Subcutaneous abdominal adipose tissue (tissue), 5 donors: ENCODE results near the gene KIAA1958.
"Not testable (repeated sequence)": the region's sequence is repeated elsewhere in the genome, so short reads cannot be mapped to it uniquely, and the experiment has no call there.

ENCODE experiments used
- H3K27ac ChIP-seq: one replicate; pipeline ENCODE4 v1.7.0; 2013; ENCODE audit warnings: low read depth, mild to moderate bottlenecking, inconsistent platforms, low read length, moderate library complexity
- H3K27me3 ChIP-seq, 5 donors: one replicate each; pipeline ENCODE4 v1.7.0; 2013; ENCODE audit warnings: low read length in 5 of 5, inconsistent platforms in 1 of 5; ENCODE audit not compliant: control insufficient read depth in 5 of 5, insufficient read depth in 4 of 5
- H3K36me3 ChIP-seq, 5 donors: one replicate each; pipeline ENCODE4 v1.7.0; 2013; ENCODE audit warnings: low read length in 5 of 5; ENCODE audit not compliant: control insufficient read depth in 5 of 5, insufficient read depth in 5 of 5
- H3K4me1 ChIP-seq, 5 donors: one replicate each; pipeline ENCODE4 v1.7.0; 2013; ENCODE audit warnings: low read length in 5 of 5, mild to moderate bottlenecking in 3 of 5, moderate library complexity in 1 of 5; ENCODE audit not compliant: control insufficient read depth in 5 of 5, insufficient read depth in 5 of 5
- H3K4me3 ChIP-seq, 5 donors: one replicate each; pipeline ENCODE4 v1.7.0; 2013; ENCODE audit warnings: low read length in 5 of 5, low read depth in 1 of 5
- H3K9ac ChIP-seq, 5 donors: one replicate each; pipeline ENCODE4 v1.7.0; 2013; ENCODE audit warnings: low read length in 5 of 5, mild to moderate bottlenecking in 4 of 5, moderate library complexity in 3 of 5
- H3K9me3 ChIP-seq, 5 donors: one replicate each; pipeline ENCODE4 v1.7.0; 2013; ENCODE audit warnings: low read length in 5 of 5; ENCODE audit not compliant: control insufficient read depth in 5 of 5
- donor health status: healthy.
- donor health status: healthy.
- donor health status: healthy.
- donor health status: healthy.
- donor health status: healthy.

Gene KIAA1958

DNA sequence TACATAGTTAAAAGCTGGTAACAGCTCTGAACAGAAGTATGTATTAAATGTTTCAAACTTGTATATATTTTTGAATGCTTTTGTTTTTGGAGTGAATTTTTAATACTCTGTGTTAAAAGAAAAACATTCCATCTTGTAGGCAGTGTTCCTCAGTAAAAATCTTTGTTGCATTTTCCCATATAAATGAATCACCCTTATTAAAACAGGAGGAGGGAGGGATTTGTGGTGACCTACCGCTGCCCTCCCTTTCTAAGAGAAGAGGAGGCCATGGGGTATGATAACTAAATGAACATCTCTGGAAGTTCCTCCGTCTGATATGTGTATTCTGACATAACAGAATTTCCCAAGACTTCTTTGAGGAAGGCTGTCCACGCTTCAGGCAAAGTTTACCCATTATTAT is 177.9 kb downstream of the KIAA1958 start:
- no peak overlapping the region for H3K27ac ChIP-seq
- peaks cover 0 to 3% (median 0%) of the 10 kb centered on the region in 5 donors for H3K4me1 ChIP-seq
- no peak overlapping the region for H3K9ac ChIP-seq
- H3K9me3 ChIP-seq = no peaks in the 10 kb centered on the region
- peaks cover 0 to 4% (median 2%) of the 10 kb centered on the region in 5 donors for H3K36me3 ChIP-seq
- H3K4me3 ChIP-seq = no peak overlapping the region
- H3K27me3 ChIP-seq = no peaks in the 10 kb centered on the region

DNA sequence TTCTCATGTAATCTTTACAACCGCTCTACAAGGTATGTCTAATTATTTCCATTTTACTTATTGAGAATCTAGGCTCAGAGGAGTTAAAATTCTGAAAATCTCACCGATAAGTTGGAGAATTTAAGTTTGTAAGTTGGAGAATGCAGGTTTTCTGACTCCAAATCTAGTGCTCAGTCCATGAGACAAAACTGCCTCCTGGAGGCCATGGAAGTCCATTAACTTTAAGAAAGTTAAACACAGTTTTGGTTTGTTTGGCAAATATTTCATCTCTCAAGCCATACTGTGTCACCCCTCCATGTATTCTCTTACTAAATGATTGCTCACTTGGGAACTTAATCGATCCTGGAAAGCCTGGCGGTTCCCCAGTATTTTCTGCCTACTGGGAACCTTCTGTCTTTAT is 178.7 kb downstream of the KIAA1958 start:
- no peak overlapping the region for H3K27ac ChIP-seq
- H3K36me3 ChIP-seq = no peaks in the 10 kb centered on the region
- H3K4me3 ChIP-seq = no peak overlapping the region
- no peaks in the 10 kb centered on the region for H3K9me3 ChIP-seq
- no peak overlapping the region for H3K9ac ChIP-seq
- peaks cover 0 to 6% (median 0%) of the 10 kb centered on the region in 5 donors for H3K4me1 ChIP-seq
- H3K27me3 ChIP-seq = no peaks in the 10 kb centered on the region

DNA sequence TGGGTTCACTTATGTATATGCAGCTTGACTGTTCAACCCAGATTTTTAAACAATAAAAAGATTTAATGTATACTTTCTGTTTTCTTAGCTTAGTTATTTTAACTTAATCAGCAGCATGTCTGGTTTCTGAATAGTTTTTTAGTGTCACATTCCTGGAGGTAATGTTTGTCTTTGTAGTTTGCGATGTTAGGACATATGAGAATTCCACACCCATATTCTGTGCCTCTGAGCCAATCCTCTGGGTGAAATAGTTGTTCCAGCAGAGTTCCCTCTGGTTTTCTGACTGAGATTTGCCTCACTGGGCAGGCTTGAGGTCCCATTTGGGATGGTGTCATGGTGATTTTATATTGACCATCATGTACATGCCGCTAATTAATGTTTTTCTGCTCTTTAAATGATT is 182.7 kb downstream of the KIAA1958 start:
- Histone ChIP-seq H3K9me3 (no peaks in the 10 kb centered on the region), H3K36me3 (no peaks in the 10 kb centered on the region), H3K4me1 (peaks cover 0 to 18% (median 0%) of the 10 kb centered on the region in 5 donors), H3K9ac (no peak overlapping the region), H3K4me3 (no peak overlapping the region), H3K27ac (no peak overlapping the region), H3K27me3 (no peaks in the 10 kb centered on the region)

DNA sequence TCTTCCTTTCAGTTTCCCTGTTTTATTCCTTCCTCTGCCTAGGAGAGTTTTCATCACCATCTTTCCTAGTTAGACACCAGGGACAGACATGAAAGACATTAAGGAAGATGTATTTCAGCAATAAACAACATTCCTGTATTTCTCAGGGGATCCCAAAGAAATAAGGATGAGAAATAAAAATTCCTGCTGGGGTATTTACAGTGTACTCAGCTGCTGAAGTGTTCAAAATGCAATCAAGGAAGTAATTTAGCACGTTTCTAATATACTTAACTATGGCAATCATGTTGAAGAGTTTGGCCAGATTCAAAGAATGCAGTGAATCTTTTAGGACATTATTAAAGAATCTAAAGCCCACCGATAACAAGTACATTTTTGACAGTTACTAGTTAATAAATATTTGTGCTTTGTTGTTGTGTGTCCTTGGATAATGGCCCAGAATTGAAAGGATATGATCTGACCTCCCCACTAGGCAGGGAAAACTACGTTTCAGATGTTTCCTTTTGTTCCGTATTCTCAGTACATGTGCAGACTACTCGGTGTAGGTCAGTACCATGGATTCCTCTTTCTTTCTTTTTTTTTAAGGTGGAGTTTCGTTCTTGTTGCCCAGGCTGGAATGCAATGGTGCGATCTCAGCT is 184.5 kb downstream of the KIAA1958 start:
- Histone ChIP-seq H3K4me3 (peak overlapping the region in 1 of 5 donors; percentile 53), H3K27me3 (no peaks in the 10 kb centered on the region), H3K4me1 (peaks cover 0 to 16% (median 0%) of the 10 kb centered on the region in 5 donors), H3K27ac (no peak overlapping the region), H3K36me3 (no peaks in the 10 kb centered on the region), H3K9me3 (no peaks in the 10 kb centered on the region), H3K9ac (no peak overlapping the region)

DNA sequence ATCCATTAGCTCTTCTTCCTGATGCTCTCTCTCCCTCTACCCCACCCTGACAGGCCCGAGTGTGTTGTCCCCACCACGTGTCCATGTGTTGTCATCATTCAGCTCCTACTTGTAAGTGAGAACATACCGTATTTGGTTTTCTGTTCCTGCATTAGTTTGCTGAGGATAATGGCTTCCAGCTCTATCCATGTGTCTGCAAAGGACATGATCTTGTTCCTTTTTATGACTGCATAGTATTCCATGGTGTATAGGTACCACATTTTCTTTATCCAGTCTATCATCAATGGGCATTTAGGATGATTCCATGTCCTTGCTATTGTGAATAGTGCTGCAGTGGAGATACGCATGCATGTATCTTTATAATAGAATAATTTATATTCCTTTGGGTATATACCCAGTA is 186.6 kb downstream of the KIAA1958 start:
- H3K36me3 ChIP-seq, H3K27ac ChIP-seq, H3K27me3 ChIP-seq, H3K9ac ChIP-seq, H3K4me3 ChIP-seq: not testable (repeated sequence)
- Histone ChIP-seq H3K4me1 (peaks cover 0 to 16% (median 0%) of the 10 kb centered on the region in 5 donors), H3K9me3 (peaks cover 0 to 14% (median 9%) of the 10 kb centered on the region in 5 donors)

DNA sequence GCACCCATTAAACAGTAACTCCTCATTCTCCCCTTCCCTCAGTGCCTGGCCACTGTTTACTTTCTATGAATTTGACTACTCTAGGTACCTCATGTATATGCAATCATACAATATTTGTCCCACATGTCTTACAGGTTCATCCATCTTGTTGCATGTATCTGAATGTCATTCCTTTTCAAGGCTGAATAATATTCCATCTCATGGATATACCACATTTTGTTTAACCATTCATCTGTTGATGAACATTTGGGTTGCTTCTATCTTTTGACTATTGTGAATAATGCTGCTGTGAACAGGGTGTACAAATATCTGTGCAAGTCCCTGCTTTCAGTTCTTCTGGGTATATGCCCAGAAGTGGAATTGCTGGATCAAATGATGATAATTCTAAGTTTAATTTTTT is 190.4 kb downstream of the KIAA1958 start:
- Histone ChIP-seq H3K4me3 (no peak overlapping the region), H3K36me3 (no peaks in the 10 kb centered on the region), H3K9ac (no peak overlapping the region), H3K27me3 (no peaks in the 10 kb centered on the region), H3K27ac (no peak overlapping the region), H3K9me3 (peaks cover 0 to 19% (median 18%) of the 10 kb centered on the region in 5 donors), H3K4me1 (no peaks in the 10 kb centered on the region)

DNA sequence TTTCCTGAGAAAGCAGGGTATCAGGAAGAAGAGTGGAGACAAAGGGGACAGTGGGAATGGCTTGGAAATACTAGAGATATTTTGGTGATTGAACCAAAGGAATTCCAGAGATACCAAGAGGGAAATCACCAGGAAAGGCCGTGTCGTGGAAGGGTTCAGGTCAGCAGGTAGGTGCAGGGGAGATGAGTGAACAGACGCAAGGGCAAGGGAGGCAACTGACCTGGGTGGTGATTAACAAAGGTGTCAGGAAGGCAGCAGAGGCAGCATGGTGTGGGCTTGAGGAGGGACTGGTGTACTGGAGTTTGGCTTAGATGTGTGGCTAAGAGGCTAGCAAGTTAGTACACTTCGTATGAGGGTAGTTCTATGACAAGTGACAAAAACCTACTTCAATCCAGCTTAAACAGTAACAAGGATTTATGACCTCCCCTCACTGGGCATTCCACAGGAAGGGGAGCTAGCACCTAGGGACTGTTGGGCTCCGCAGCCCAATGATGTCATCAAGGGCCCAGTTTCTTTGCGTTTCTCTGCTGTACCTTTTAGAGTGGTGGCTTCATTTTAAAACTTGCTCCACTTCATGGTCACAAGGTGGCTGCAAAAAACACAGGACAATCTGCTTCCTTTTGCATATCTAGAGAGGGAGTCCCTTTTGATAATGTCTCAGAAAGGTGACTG is 194.2 kb downstream of the KIAA1958 start:
- H3K4me1 ChIP-seq = no peaks in the 10 kb centered on the region
- H3K27ac ChIP-seq = no peak overlapping the region
- peaks cover 0 to 19% (median 18%) of the 10 kb centered on the region in 5 donors for H3K9me3 ChIP-seq
- no peak overlapping the region for H3K9ac ChIP-seq
- H3K4me3 ChIP-seq = no peak overlapping the region
- H3K27me3 ChIP-seq = no peaks in the 10 kb centered on the region
- peaks cover 0 to 8% (median 2%) of the 10 kb centered on the region in 5 donors for H3K36me3 ChIP-seq

DNA sequence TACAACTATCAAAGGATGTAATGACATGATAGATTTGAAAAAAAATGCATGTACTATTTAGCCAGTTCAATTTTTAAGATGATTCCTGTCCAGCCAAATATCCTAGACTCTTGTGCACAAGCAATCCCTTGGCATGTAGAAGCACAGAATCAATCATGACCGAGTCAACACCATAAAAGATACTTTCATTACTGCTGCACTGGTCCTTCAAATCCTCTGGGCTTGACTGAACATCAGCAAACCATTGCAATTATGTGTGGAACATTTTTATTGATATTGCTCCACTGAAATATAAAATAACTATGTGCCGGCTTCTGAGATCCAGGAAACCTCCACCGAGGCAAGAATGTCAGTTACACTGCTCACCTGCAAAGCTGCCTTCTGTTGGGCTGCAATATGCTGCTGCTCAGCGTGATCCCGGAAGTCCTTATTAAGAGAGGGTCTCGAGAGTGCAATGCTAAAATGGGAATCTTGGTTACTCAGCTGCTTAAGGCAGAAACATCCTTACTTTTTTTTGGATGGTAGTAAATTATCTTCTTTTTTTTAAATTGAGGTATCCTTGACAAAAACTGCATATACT is 202.6 kb downstream of the KIAA1958 start:
- H3K9ac ChIP-seq = no peak overlapping the region
- peaks cover 0 to 2% (median 0%) of the 10 kb centered on the region in 5 donors for H3K4me1 ChIP-seq
- H3K27ac ChIP-seq = no peak overlapping the region
- no peaks in the 10 kb centered on the region for H3K27me3 ChIP-seq
- H3K9me3 ChIP-seq = no peaks in the 10 kb centered on the region
- no peak overlapping the region for H3K4me3 ChIP-seq
- H3K36me3 ChIP-seq = peaks cover 25 to 63% (median 35%) of the 10 kb centered on the region in 5 donors

DNA sequence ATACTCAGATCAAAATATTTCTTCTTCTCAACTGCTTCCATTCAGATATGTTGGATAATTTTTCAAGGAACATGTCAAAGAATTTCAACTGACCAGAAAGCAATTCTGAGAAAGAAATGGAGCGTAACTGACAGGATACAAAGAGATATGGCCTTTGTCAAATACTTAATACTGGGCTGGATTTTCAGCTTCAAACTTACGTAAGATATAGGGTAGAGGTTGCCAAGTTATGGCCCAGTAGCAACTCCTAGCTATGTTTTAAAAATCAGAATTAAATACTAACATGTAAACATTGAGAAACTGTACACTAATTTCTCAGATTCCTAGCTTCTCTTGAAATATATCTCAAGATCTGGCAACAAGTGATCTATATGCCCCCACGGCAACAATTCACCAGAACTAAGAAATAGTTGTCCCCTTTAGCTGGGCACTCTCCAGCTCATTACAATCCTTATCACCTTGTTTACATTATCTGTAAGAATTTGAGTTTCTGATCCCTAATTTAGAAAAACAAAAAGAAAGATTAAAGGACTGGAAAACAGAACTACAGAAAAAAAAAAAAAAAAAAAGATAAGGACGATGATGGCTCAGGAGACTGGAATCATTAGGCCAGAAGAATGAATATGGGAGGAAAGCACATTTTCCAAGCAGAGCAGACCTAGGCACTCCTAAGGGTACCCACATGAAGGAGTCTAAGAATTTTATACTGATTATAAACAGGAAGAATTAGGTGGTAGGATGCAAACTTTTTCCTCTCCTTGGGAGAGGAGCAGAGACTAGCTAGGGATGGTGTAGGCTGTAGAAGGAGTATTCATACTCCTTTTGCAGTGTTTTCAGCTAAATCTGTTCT is 208.3 kb downstream of the KIAA1958 start:
- Histone ChIP-seq H3K9me3 (no peaks in the 10 kb centered on the region), H3K4me3 (no peak overlapping the region), H3K36me3 (peaks cover 16 to 39% (median 30%) of the 10 kb centered on the region in 5 donors), H3K27ac (peak overlapping the region; percentile 43), H3K4me1 (peaks cover 0 to 9% (median 0%) of the 10 kb centered on the region in 5 donors), H3K9ac (peak overlapping the region in 1 of 5 donors; percentile 25), H3K27me3 (no peaks in the 10 kb centered on the region)
